ENCODE results near the gene LPIN1. TPM values are rescaled to one million over a fixed set of nuclear protein-coding genes. Genes with fewer than 3 reads are reported as not detected.

LPIN1 gene
- total and polyA plus RNA-seq, 2 of the 13 experiments (the other 11 are each of a cell fraction or from before 2014, with no cell fraction given) = 9.7 to 19.4 TPM

- no peak for TF ChIP-seq CBX2 (IDR thresholded peaks at IDR 0.05; ENCODE audit: low read depth, low read length)
- no peak for TF ChIP-seq CBX2 (CRISPR knock-in tag; IDR thresholded peaks at IDR 0.05; ENCODE audit: low read depth)
- TF ChIP-seq GTF3A (CRISPR knock-in tag; conservative IDR thresholded peaks at IDR 0.05) = no peak
- TF ChIP-seq ZSCAN22 (CRISPR knock-in tag; IDR thresholded peaks at IDR 0.05) = no peak
- no peak for TF ChIP-seq ZFP62 (CRISPR knock-in tag; IDR thresholded peaks at IDR 0.05)
- no peak for TF ChIP-seq CENPBD1 (CRISPR knock-in tag; IDR thresholded peaks at IDR 0.05; ENCODE audit: borderline replicate concordance, low read depth)
- no peak for TF ChIP-seq ZNF318 (CRISPR knock-in tag; IDR thresholded peaks at IDR 0.05)
- TF ChIP-seq ZNF773 (CRISPR knock-in tag; IDR thresholded peaks at IDR 0.05; ENCODE audit: borderline replicate concordance) = no peak
- TF ChIP-seq MED1 (CRISPR knock-in tag; IDR thresholded peaks at IDR 0.05) = peak; percentile 95
- TF ChIP-seq PHF5A (CRISPR knock-in tag; IDR thresholded peaks at IDR 0.05; ENCODE audit: low read depth, unreplicated experiment) = peak; percentile 74
- TF ChIP-seq GPN1 (CRISPR knock-in tag; IDR thresholded peaks at IDR 0.05; ENCODE audit: borderline replicate concordance) = no peak
- no peak for TF ChIP-seq MYC (CRISPR knock-in tag; IDR thresholded peaks at IDR 0.05; ENCODE audit: borderline replicate concordance)
- TF ChIP-seq SP5 (CRISPR knock-in tag; IDR thresholded peaks at IDR 0.05; ENCODE audit: borderline replicate concordance, low read depth) = peak; percentile 63; the same call in 1 of the 2 replicates
- TF ChIP-seq ZNF329 (CRISPR knock-in tag; IDR thresholded peaks at IDR 0.05; ENCODE audit: low read depth) = no peak
- TF ChIP-seq SMARCC2 (IDR thresholded peaks at IDR 0.05) = no peak
- no peak for TF ChIP-seq ZFAT (CRISPR knock-in tag; conservative IDR thresholded peaks at IDR 0.05)
- no peak for TF ChIP-seq ZNF740 (CRISPR knock-in tag; IDR thresholded peaks at IDR 0.05)
- TF ChIP-seq ZC3H4 (CRISPR knock-in tag; IDR thresholded peaks at IDR 0.05; ENCODE audit: borderline replicate concordance) = no peak
- TF ChIP-seq PAWR (CRISPR knock-in tag; IDR thresholded peaks at IDR 0.05; ENCODE audit: borderline replicate concordance) = no peak
- peak; percentile 25; the same call in 1 of the 2 replicates for TF ChIP-seq ZFP90 (CRISPR knock-in tag; IDR thresholded peaks at IDR 0.05; ENCODE audit: borderline replicate concordance)
- TF ChIP-seq ZC3H13 (CRISPR knock-in tag; IDR thresholded peaks at IDR 0.05) = no peak
- peak; percentile 57; the same call in 1 of the 2 replicates for TF ChIP-seq ATF2 (CRISPR knock-in tag; IDR thresholded peaks at IDR 0.05)
Measured at GRCh38 chr2:11819235-11819729, 72.8 kb downstream of the LPIN1 start (continued).
